Measurements from ENCODE around the gene DDAH2. TPM values are rescaled to one million over a fixed set of nuclear protein-coding genes. Genes with fewer than 3 reads are reported as not detected.

DDAH2 gene, protein sequence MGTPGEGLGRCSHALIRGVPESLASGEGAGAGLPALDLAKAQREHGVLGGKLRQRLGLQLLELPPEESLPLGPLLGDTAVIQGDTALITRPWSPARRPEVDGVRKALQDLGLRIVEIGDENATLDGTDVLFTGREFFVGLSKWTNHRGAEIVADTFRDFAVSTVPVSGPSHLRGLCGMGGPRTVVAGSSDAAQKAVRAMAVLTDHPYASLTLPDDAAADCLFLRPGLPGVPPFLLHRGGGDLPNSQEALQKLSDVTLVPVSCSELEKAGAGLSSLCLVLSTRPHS
- 25.6 to 30.4 TPM (median 28.7 TPM) in 5 replicates for total RNA-seq (2022; extraction: Qiagen RNA extraction; ENCODE audit: low read depth)

DNA sequence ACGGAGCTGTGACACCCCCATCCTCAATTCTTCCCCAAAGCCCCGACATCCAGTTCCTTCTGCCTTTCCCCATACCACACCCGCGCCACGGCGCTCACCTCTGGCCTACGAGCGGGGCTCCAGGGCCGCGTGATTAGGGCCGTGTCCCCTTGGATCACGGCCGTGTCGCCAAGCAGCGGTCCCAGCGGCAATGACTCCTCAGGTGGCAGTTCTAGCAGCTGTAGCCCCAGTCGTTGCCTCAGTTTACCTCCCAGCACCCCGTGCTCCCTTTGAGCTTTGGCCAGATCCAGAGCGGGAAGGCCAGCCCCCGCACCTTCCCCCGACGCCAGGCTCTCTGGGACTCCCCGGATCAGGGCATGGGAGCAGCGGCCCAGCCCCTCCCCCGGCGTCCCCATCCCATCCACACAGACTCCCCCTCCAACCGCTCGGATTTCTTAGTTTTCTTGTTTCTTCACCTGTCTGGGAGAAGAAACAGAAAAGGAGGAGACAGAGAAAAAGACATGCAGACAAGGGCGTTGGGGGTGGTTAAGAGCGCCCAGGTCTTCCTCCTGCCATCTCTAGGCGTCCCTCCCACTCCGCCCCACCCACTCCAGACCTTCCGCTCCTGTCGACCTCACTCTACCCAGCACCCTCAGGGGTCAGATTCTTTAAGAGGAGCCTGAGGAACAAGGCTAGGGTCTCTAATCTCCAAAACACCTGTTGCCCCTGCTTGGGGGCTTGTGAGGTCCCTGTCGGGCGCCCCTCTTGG, at the start of gene DDAH2:
Gene DDAH2 (minus strand): TSS at position 533 of the 748 bp plus-strand sequence. CDS start 138 bp downstream, at position 395.

GRCh38 chr6:31776989-31777666, 48.0 kb upstream of the DDAH2 start, which contains the start of gene VWA7:
Gene VWA7, minus strand, starts transcription at chr6:31777328. Its CDS starts 549 bp downstream, at chr6:31776779.

DNA sequence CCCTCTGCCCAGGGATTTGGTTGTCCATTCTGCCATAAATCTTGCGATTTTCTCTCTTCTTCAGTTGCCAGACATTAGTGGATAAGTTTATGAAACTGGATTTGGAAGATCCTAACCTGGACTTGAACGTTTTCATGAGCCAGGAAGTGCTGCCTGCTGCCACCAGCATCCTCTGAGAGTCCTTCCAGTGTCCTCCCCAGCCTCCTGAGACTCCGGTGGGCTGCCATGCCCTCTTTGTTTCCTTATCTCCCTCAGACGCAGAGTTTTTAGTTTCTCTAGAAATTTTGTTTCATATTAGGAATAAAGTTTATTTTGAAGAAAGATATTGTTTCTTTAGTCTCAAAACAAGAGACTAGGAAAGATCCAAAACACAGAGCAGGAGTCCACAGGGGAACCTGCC, 33.3 kb upstream of the DDAH2 start, which contains the start of gene SAPCD1:
Gene SAPCD1 (plus strand): TSS at position 301 of the 400 bp plus-strand sequence. CDS start 399 bp downstream, outside the sequence.

DNA sequence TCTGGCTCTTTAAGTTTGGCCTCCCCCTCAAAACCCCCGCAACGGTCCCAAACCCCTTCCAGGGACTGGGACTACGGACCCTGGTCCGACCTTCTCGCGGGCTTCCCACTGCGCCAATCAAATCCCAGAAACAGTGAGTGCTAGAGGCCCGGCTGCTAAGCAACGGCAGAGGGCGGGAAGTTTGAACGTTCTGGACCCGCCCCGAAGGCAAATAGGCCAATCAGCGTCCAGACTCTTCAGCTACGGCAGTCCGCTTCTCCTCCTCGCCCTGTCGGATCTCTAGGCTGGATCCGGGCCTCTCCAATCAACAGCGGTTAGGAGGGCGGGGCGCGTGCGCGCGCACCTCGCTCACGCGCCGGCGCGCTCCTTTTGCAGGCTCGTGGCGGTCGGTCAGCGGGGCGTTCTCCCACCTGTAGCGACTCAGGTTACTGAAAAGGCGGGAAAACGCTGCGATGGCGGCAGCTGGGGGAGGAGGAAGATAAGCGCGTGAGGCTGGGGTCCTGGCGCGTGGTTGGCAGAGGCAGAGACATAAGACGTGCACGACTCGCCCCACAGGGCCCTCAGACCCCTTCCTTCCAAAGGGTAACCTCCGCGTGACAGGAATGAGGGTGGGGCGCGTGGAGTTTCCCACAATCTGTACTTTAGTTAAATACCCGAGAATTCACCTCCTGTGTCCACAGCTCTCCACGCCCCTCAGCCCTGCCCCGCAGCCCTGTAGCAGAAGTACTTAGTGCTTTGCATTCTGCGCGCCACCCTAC, 10.7 kb upstream of the DDAH2 start, which contains the start of gene MSH5:
Gene MSH5 (plus strand): TSS at position 367 of the 758 bp plus-strand sequence. CDS start 462 bp downstream, outside the sequence.

DNA sequence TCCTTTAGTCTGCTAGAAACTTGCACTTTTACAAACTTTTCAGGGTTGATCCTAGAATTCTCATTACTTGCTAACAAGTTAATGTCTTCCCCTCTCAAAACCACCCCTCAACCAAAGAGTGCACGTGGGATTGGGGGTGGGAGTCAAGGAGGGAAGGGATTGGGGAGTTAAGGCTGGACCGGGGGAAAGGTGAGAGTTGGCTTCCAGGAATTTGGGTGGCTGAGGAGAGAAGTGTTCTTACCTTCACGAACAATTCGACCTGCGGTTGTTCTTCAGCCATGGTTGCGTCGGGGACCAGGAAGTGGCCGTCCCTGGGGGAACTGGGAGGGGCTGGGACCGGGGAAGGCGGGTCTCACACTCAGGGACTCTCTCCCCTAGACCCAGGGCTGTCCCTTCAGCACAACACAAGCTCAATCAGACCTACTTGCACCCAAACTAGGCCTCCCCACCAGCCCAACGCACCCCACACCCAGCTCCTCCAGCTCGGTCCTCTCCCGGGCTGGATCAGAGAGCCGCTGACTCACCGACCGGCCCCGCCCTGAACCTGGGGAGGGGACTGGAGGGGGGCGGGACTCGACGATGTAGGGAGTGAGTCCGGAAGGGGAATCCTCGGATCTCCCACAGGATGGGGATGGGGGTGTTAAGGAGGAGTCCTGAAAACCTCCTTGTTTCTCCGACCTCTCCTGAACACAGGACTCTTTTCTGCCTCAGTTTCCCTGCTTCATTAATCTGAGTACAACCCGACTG, 7.1 kb upstream of the DDAH2 start, which contains the start of gene CLIC1:
Gene CLIC1 (minus strand): TSS at position 510 of the 747 bp plus-strand sequence. CDS start 230 bp downstream, at position 280.

DNA sequence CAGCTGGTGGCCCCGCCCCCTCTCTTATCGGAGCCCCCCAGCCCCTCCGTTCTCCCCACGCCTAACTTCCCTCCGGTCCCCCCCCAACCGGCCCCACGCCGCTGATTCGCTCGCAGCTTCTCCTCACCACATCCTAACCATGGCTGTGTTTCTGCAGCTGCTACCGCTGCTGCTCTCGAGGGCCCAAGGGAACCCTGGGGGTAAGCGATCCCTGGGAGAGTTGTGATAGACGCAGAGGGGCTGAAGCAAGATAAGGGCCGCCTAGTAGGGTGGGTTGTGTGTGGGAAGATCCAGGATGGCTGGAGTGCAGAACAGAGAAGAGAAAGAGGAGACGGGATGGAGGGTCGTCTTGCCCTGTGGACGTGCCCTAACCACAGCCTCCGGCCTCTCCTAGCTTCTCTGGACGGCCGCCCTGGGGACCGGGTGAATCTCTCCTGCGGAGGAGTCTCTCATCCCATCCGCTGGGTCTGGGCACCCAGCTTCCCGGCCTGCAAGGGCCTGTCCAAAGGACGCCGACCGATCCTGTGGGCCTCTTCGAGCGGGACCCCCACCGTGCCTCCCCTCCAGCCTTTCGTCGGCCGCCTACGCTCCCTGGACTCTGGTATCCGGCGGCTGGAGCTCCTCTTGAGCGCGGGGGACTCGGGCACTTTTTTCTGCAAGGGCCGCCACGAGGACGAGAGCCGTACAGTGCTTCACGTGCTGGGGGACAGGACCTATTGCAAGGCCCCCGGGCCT, 5.7 kb downstream of the DDAH2 start, which contains the start of gene MPIG6B:
Gene MPIG6B (plus strand): TSS at position 129 of the 735 bp plus-strand sequence. CDS start 11 bp downstream, at position 140.

DNA sequence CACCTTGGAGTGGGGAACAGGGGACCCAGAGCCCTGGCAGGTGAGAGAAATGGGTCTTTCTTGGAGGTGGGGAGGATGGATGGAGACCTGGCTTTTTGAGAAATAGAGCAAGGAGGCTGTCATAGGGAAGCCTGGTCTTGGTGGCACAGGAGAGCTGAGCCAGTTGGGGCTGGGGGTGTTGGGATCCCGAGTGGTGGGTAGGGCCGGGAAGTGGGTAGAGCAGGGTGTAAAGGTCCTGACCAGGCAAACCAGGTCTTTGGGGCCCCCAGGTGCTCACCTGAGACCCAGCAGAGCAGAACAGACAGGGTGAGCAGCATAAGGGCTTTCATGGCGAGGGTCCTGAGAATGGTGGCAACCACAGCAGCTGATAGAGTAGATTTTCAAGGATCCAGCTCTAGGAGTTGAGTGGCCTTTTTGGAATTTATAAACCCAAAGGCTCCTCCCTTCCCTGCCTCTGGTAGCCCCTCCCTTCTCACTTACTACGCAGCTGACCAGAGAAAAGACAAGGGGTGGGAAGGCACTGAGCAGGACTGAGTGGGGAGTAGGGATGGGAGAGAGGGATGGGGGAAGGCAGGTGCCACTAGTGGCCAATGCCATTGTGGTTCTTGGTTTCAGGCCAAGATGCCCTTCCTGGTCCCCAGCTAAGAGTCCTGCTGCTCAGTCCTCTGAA, 7.6 kb downstream of the DDAH2 start, which contains the start of gene LY6G6C:
Gene LY6G6C (minus strand): TSS at position 396 of the 670 bp plus-strand sequence. CDS start 67 bp downstream, at position 329.

DNA sequence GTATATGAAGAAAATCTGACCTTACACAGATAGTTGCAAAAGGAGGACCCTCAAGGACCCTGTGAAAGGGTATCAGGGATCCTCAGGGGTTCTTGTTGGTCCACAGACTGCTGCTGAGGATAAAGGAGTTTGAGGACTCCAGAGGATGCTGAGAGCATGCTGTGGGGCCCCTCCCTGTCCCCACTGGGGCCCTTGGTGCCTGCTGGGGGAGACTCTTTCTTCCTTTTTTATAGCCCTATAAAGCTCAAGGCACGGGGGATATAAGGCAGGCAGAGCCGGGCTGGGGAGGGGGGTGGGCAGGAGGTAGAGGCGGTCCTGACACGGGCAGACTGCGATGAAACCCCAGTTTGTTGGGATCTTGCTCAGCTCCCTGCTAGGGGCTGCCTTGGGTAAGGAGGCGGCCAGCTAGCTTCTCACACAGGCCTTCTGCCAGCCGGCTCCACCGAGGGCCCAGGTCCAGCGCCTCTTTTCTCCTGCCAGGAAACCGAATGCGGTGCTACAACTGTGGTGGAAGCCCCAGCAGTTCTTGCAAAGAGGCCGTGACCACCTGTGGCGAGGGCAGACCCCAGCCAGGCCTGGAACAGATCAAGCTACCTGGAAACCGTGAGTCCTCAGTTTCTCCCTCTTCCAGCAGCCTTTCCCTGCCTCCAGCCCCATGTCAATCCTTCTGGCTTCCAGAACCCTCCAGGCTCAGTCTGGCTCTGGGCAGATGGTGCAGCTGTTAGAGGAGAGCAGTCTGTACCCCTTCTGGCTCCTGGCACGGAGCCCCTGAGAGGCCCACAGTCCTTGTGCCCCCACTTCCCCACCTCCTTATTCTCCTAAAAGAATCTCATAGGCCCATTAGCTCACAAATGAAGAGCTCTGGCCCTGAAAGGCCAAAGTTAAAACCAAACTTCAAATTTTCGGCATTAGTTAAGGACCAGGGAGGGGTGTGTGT, 13.8 kb downstream of the DDAH2 start, which contains the start of gene LY6G6D:
Gene LY6G6D (plus strand): TSS at position 327 of the 937 bp plus-strand sequence. CDS start 8 bp downstream, at position 335.

DNA sequence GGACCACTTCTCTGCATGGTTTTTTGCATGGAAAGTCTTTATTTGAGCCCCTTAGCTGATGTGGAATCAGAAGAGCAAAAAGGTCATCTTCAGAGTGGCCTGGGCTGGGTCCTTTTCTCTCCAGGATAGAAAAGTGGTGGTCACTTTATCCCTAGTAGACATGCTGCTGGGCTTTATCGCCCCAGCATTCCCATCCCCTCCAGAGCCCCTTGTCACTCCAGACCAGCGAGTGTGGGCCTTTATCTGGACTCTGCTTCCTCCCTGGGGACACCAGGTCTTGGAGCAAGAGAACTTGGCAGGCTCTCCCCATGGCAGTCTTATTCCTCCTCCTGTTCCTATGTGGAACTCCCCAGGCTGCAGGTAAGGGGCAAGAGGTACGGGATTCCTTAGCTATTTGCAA, 22.5 kb downstream of the DDAH2 start, which contains the start of gene LY6G6F:
Gene LY6G6F (plus strand): TSS at position 268 of the 400 bp plus-strand sequence. CDS start 41 bp downstream, at position 309.

DNA sequence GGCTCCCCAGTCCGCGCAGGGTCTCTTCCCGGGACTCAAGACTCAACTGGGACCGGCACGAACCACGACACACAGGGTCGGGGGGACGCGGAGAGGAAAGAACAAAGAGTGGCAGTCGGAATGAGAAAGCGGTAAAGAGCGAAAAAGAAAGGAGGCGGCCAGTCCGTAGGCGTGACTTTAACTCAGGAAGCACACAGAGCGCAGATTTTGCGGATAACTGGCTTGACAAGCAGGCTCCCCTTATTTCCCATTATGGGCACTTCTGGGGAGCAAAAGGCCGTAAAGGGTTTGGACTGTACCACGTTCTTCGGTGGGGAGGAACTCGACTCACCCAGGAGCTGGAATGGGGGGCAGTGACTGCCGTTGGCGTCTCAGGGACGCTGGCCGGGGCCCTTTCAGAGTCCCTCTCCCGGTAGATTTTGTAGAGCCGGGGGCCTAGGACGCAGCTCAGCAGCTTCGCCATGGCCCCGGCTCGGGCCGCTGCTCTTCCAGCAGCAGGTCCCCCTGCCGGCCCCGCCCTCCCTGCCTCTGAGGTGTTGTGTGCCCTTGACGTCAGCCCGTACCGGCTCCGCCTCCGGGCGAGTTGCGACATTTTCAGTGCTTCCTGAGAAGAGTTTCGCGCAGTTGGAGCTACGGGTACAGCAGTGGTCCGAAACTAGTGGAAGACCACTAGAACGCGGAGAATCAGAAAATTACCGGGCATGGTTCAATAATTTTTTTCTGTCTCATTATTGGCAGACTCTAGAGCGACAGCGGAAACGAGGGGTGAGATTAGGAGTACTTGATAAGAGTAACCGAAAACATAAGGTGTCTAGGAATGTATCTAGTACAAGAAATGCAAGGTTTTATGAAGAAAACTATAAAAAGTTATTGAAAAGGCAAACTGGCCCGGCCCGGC, 26.0 kb downstream of the DDAH2 start, which contains the start of gene ABHD16A:
Gene ABHD16A (minus strand): TSS at position 506 of the 898 bp plus-strand sequence. CDS start 43 bp downstream, at position 463.

GRCh38 chr6:31680226-31681134, 48.6 kb downstream of the DDAH2 start, which contains the start of gene LY6G5C:
Gene LY6G5C, minus strand, starts transcription at chr6:31681067. Its CDS starts 694 bp downstream, at chr6:31680373.

All from A549 treated with CpdA at 1 μM for 4 hours (cell line).